GM18511 (cell line): Measurements from ENCODE around the gene CACNG6.
"Not testable (repeated sequence)": the region's sequence is repeated elsewhere in the genome, so short reads cannot be mapped to it uniquely, and the experiment has no call there.

ENCODE experiments used
- ATAC-seq: cut with Tn5 transposase; IDR thresholded peaks from one replicate; pipeline ENCODE4 v1.9.1; 2021; ENCODE audit warnings: mild to moderate bottlenecking, moderate library complexity; ENCODE audit not compliant: unreplicated experiment

CACNG6 gene

GRCh38 chr19:53999694-54000093 is 8.3 kb downstream of the CACNG6 start:
- ATAC-seq, result no peak

- ATAC-seq, result no peak
Measured at GRCh38 chr19:54001496-54001895, 10.1 kb downstream of the CACNG6 start.

- no peak for ATAC-seq
Measured at GRCh38 chr19:54002495-54003315, 11.3 kb downstream of the CACNG6 start.

- no peak for ATAC-seq
Measured at GRCh38 chr19:54009440-54009839, 18.0 kb downstream of the CACNG6 start.

GRCh38 chr19:54010474-54010873 is 19.0 kb downstream of the CACNG6 start:
- ATAC-seq, result no peak

GRCh38 chr19:54011507-54012211 is 20.2 kb downstream of the CACNG6 start:
- no peak for ATAC-seq

- no peak for ATAC-seq
Measured at GRCh38 chr19:54013866-54014265, 22.4 kb downstream of the CACNG6 start.

- ATAC-seq, result no peak
Measured at GRCh38 chr19:54014920-54015560, 23.6 kb downstream of the CACNG6 start.

GRCh38 chr19:54017261-54017660 is 25.8 kb downstream of the CACNG6 start:
- no peak for ATAC-seq

- no peak for ATAC-seq
Measured at GRCh38 chr19:54021363-54021762, 29.9 kb downstream of the CACNG6 start.

- ATAC-seq, result no peak
Measured at GRCh38 chr19:54021932-54022331, 30.5 kb downstream of the CACNG6 start.

GRCh38 chr19:54023191-54023590 is 31.8 kb downstream of the CACNG6 start:
- no peak for ATAC-seq

GRCh38 chr19:54024660-54025059 is 33.2 kb downstream of the CACNG6 start:
- ATAC-seq, result no peak

- ATAC-seq, result no peak
Measured at GRCh38 chr19:54026656-54027055, 35.2 kb downstream of the CACNG6 start.

- ATAC-seq, result no peak
Measured at GRCh38 chr19:54029301-54029700, 37.9 kb downstream of the CACNG6 start.

- ATAC-seq, result no peak
Measured at GRCh38 chr19:54029930-54030490, 38.6 kb downstream of the CACNG6 start.

- ATAC-seq, result no peak
Measured at GRCh38 chr19:54030895-54031586, 39.6 kb downstream of the CACNG6 start.

GRCh38 chr19:54035215-54036178 is 44.1 kb downstream of the CACNG6 start:
- ATAC-seq, result no peak

- not testable (repeated sequence) for ATAC-seq
Measured at GRCh38 chr19:54036542-54036941, 45.1 kb downstream of the CACNG6 start.

- ATAC-seq, result no peak
Measured at GRCh38 chr19:54040003-54040402, 48.6 kb downstream of the CACNG6 start.
